Measurements from ENCODE around the gene ADAMTS18. TPM values are rescaled to one million over a fixed set of nuclear protein-coding genes. Genes with fewer than 3 reads are reported as not detected.

ADAMTS18 gene
- total RNA-seq, 1 experiment from 2014 or later: not detected

GRCh38 chr16:77433146-77433545 is 1.7 kb downstream of the ADAMTS18 start:
- Histone ChIP-seq H2AFZ (ENCODE audit: low read depth, low read length, poor library complexity, severe bottlenecking) (no peak overlapping the region), H3K9me3 (ENCODE audit: control insufficient read depth in 1 of 2, insufficient read depth in 1 of 2, low read depth in 1 of 2, low read length in 2 of 2) (no peaks in the 10 kb centered on the region), H3K27me3 (ENCODE audit: insufficient read depth, low read length) (peaks cover 42% of the 10 kb centered on the region), H3K4me3 (replicated peaks in 1 of 2; ENCODE audit: low read depth in 1 of 2, low read length in 2 of 2) (no peak overlapping the region), H3K27ac (ENCODE audit: low read depth, low read length) (no peak overlapping the region), H3K79me2 (ENCODE audit: insufficient read depth, low read length) (no peaks in the 10 kb centered on the region), H3K9me2 (ENCODE audit: insufficient read depth) (no peaks in the 10 kb centered on the region), H3K36me3 (ENCODE audit: control insufficient read depth in 1 of 2, insufficient read depth in 2 of 2, low read length in 2 of 2) (no peaks in the 10 kb centered on the region), H4K20me1 (ENCODE audit: insufficient read depth) (no peaks in the 10 kb centered on the region), H3K4me1 (ENCODE audit: control insufficient read depth in 1 of 2, insufficient read depth in 2 of 2, low read length in 2 of 2) (no peaks in the 10 kb centered on the region), H3K9ac (ENCODE audit: low read length) (no peak overlapping the region), H3K4me2 (ENCODE audit: low read length) (no peak overlapping the region)
- ChIA-PET POLR2A (no interaction called here), RAD21 (ENCODE audit: low non-redundant PET in 1 of 2, low total read pairs in 2 of 2, uncharacterized antibody in 2 of 2, unreplicated experiment in 2 of 2) (no interaction called here), CTCF (no interaction called here)
- intact Hi-C loops (cut with micrococcal nuclease): no loop called here
- TF ChIP-seq ZBTB33 (IDR thresholded peaks at IDR 0.05; ENCODE audit: extremely low read depth, insufficient replicate concordance, low read length): no peak
- no peak for TF ChIP-seq ZNF274 (IDR thresholded peaks at IDR 0.05; ENCODE audit: low read depth, low read length)
- TF ChIP-seq ELF1 (IDR thresholded peaks at IDR 0.05; ENCODE audit: borderline replicate concordance, low read depth): no peak
- TF ChIP-seq SP1 (IDR thresholded peaks at IDR 0.05; ENCODE audit: low read depth): no peak
- no peak for TF ChIP-seq RAD21 (IDR thresholded peaks at IDR 0.05; ENCODE audit: low read depth)
- no TSS peak for BruUV-seq (replicated peaks)
- no peak for DNase-seq (ENCODE audit: low read depth, low spot score)
- ATAC-seq: no peak

GRCh38 chr16:77432264-77432663 is 2.6 kb downstream of the ADAMTS18 start:
- CTCF ChIA-PET: no interaction called here
- RAD21 ChIA-PET (ENCODE audit: low non-redundant PET in 1 of 2, low total read pairs in 2 of 2, uncharacterized antibody in 2 of 2, unreplicated experiment in 2 of 2): no interaction called here
- no TSS peak for BruUV-seq (replicated peaks)
- Histone ChIP-seq H3K9me3 (ENCODE audit: control insufficient read depth in 1 of 2, insufficient read depth in 1 of 2, low read depth in 1 of 2, low read length in 2 of 2) (no peaks in the 10 kb centered on the region), H3K4me1 (ENCODE audit: control insufficient read depth in 1 of 2, insufficient read depth in 2 of 2, low read length in 2 of 2) (no peaks in the 10 kb centered on the region), H3K4me2 (ENCODE audit: low read length) (no peak overlapping the region), H2AFZ (ENCODE audit: low read depth, low read length, poor library complexity, severe bottlenecking) (no peak overlapping the region), H3K9me2 (ENCODE audit: insufficient read depth) (no peaks in the 10 kb centered on the region), H3K4me3 (replicated peaks in 1 of 2; ENCODE audit: low read depth in 1 of 2, low read length in 2 of 2) (no peak overlapping the region), H3K36me3 (ENCODE audit: control insufficient read depth in 1 of 2, insufficient read depth in 2 of 2, low read length in 2 of 2) (no peaks in the 10 kb centered on the region), H3K79me2 (ENCODE audit: insufficient read depth, low read length) (no peaks in the 10 kb centered on the region), H3K27ac (ENCODE audit: low read depth, low read length) (no peak overlapping the region), H4K20me1 (ENCODE audit: insufficient read depth) (no peaks in the 10 kb centered on the region), H3K27me3 (ENCODE audit: insufficient read depth, low read length) (peaks cover 39% of the 10 kb centered on the region), H3K9ac (ENCODE audit: low read length) (no peak overlapping the region)
- POLR2A ChIA-PET: no interaction called here
- intact Hi-C loops (cut with micrococcal nuclease): no loop called here
- no peak for TF ChIP-seq YY1 (IDR thresholded peaks at IDR 0.05; ENCODE audit: extremely low read depth, insufficient replicate concordance, low read depth, low read length)
- TF ChIP-seq TCF7L2 (IDR thresholded peaks at IDR 0.05; ENCODE audit: borderline replicate concordance, extremely low read depth, insufficient read depth, insufficient read length): no peak
- TF ChIP-seq ATF3 (IDR thresholded peaks at IDR 0.05): no peak
- no peak for TF ChIP-seq ZFX (IDR thresholded peaks at IDR 0.05)
- TF ChIP-seq CBX3 (IDR thresholded peaks at IDR 0.05; ENCODE audit: low read depth): no peak
- TF ChIP-seq ZNF274 (IDR thresholded peaks at IDR 0.05; ENCODE audit: low read depth, low read length): no peak
- no peak for DNase-seq (ENCODE audit: low read depth, low spot score)
- ATAC-seq: no peak
